NOMO-1 treated with dmso at 0.1 percent for 144 hours (cell line): Measurements from ENCODE around the gene LHFPL3.

Experiments used
- DNase-seq: peaks from one replicate; lab custom pipeline; 2025; ENCODE audit not compliant: unreplicated experiment; lab: John Stamatoyannopoulos, UW

The LHFPL3 gene

GRCh38 chr7:104826135-104826534, 497.7 kb downstream of the LHFPL3 start:
- no peak for DNase-seq

- DNase-seq: no peak
Observed at GRCh38 chr7:104836976-104837375, 508.6 kb downstream of the LHFPL3 start.

- DNase-seq: no peak
Observed at GRCh38 chr7:104838537-104839299, 510.3 kb downstream of the LHFPL3 start.

- no peak for DNase-seq
Observed at GRCh38 chr7:104839842-104840241, 511.4 kb downstream of the LHFPL3 start.

GRCh38 chr7:104841798-104842197, 513.4 kb downstream of the LHFPL3 start:
- no peak for DNase-seq

GRCh38 chr7:104843198-104843597, 514.8 kb downstream of the LHFPL3 start:
- DNase-seq: no peak

GRCh38 chr7:104845557-104845956, 517.2 kb downstream of the LHFPL3 start:
- no peak for DNase-seq

- no peak for DNase-seq
Observed at GRCh38 chr7:104846731-104847130, 518.3 kb downstream of the LHFPL3 start.

GRCh38 chr7:104848138-104848990, 520.0 kb downstream of the LHFPL3 start:
- DNase-seq: no peak

- DNase-seq: no peak
Observed at GRCh38 chr7:104850374-104850773, 522.0 kb downstream of the LHFPL3 start.

- no peak for DNase-seq
Observed at GRCh38 chr7:104851268-104851667, 522.9 kb downstream of the LHFPL3 start.

- DNase-seq: no peak
Observed at GRCh38 chr7:104852386-104852785, 524.0 kb downstream of the LHFPL3 start.

- no peak for DNase-seq
Observed at GRCh38 chr7:104855861-104856260, 527.5 kb downstream of the LHFPL3 start.

GRCh38 chr7:104857458-104858425, 529.3 kb downstream of the LHFPL3 start:
- DNase-seq: no peak

GRCh38 chr7:104859754-104860426, 531.5 kb downstream of the LHFPL3 start:
- DNase-seq: no peak

GRCh38 chr7:104861729-104862390, 533.5 kb downstream of the LHFPL3 start:
- no peak for DNase-seq

- no peak for DNase-seq
Observed at GRCh38 chr7:104862719-104863118, 534.3 kb downstream of the LHFPL3 start.

GRCh38 chr7:104873401-104873800, 545.0 kb downstream of the LHFPL3 start:
- DNase-seq: no peak

- DNase-seq: no peak
Observed at GRCh38 chr7:104878577-104878976, 550.2 kb downstream of the LHFPL3 start.

- no peak for DNase-seq
Observed at GRCh38 chr7:104883248-104883717, 554.9 kb downstream of the LHFPL3 start.
